Activated effector memory CD4-positive, alpha-beta T cell treated with anti-CD3 and anti-CD28 coated beads, Interleukin-2, amount 50 U/mL, for 16 hours (primary cell): ENCODE data around the gene KRTAP10-10.

Experiments
- DNase-seq: peaks from one replicate; pipeline ENCODE4 v3.0.0-alpha.2; 2020

The KRTAP10-10 gene

GRCh38 chr21:44686000-44686781 lies 49.0 kb downstream of the KRTAP10-10 start:
- peak; percentile 59 for DNase-seq

DNA sequence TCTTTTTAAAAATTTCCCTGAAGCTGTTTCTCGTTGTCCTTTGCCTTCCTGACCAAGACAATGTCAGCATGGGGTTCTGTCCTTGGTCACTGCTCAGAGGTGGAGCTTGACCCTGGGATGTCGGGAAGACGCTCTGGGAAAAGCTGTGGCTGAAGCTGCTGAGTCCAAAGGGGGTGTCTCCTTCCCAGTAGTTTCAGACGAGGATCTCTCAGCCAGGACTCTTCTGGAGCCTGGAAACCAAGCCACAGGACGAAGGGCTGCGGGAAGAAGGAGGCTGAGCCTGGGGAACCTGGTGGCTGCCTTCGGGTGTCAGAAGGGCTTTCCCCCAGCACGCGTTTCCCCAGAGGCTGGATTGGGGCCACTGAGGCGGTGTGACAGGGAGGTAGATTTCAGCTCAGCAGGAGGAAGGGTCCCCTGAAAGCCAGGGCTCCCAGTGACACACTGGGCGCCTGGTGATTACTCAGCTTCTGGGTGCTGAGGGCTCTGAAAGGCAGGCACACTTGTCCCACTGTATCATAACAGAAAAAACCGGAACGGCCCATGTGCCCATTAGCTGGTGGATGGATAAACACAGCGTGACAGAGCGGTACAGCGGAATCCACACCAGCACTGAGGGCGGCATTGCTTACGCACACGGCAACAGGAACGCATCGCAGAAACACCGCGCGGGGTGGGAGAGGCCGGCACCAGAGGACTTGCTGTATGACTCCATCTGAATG lies 49.8 kb downstream of the KRTAP10-10 start:
- DNase-seq = peak; percentile 34

DNA sequence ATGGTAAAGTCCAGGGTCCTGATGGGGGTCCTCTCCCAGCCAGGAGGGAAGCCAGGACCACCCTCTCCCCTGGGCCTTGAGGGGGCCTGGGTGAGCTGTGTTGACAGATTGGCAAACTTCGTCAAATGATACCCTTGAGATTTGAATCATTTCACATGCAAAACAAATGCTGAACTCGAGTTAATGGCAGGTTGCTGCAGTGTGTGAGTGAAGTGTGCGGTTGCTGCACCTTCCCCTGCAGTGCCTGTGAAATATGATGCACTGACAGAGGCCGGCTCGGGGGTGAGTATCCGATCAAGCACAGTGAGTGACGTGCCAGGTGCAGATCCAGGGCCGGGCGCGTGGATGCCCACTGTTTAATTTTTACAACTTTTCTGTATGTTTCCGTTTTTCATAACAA lies 50.5 kb downstream of the KRTAP10-10 start:
- DNase-seq = peak; percentile 16
